Uterus (tissue), 4 donors: Measurements from ENCODE around the gene SNRPD1. TPM values are rescaled to one million over a fixed set of nuclear protein-coding genes. Genes with fewer than 3 reads are reported as not detected.
"Not testable (repeated sequence)": the region's sequence is repeated elsewhere in the genome, so short reads cannot be mapped to it uniquely, and the experiment has no call there.

ENCODE experiments used
- DNase-seq, 2 donors: peaks; one replicate each; pipeline ENCODE4 v3.0.0-alpha.2; 2019 to 2020
- H3K27ac ChIP-seq, 2 donors: fragments of 200-600 bp; sonication (generic); 1 replicate in 1 of 2; 2 replicates in 1 of 2; pipeline ENCODE4 v1.5.1; 2016 to 2018
- H3K27me3 ChIP-seq, 2 donors: fragments of 200-600 bp; sonication (generic); one replicate each; pipeline ENCODE4 v1.5.1; 2018 to 2019; ENCODE audit warnings: control low read depth in 1 of 2
- H3K36me3 ChIP-seq, 2 donors: fragments of 200-600 bp; sonication (generic); one replicate each; pipeline ENCODE4 v1.5.1; 2019; ENCODE audit warnings: control low read depth in 1 of 2
- H3K4me1 ChIP-seq, 2 donors: fragments of 200-600 bp; sonication (generic); one replicate each; pipeline ENCODE4 v1.5.1; 2018 to 2019; ENCODE audit warnings: control low read depth in 1 of 2
- H3K4me3 ChIP-seq, 2 donors: fragments of 200-600 bp; sonication (generic); 1 replicate in 1 of 2; 2 replicates in 1 of 2; pipeline ENCODE4 v1.5.1; 2018 to 2019; ENCODE audit warnings: mild to moderate bottlenecking in 1 of 2
- H3K9me3 ChIP-seq, 2 donors: fragments of 200-600 bp; sonication (generic); one replicate each; pipeline ENCODE4 v1.5.1; 2019; ENCODE audit warnings: control low read depth in 1 of 2
- CTCF ChIP-seq, 4 experiments: fragments of 200-600 bp in 2 of 4; fragments of 450-650 bp in 2 of 4; sonication (generic) in 2 of 4; IDR thresholded peaks; one replicate each; pipeline ENCODE4 v1.5.1; 2016 to 2019; ENCODE audit warnings: antibody characterized with exemption in 4 of 4, mild to moderate bottlenecking in 2 of 4, moderate library complexity in 1 of 4
- POLR2A ChIP-seq, 2 donors: fragments of 450-650 bp; IDR thresholded peaks; one replicate each; pipeline ENCODE4 v1.6.1; 2016; ENCODE audit warnings: antibody characterized with exemption in 2 of 2, mild to moderate bottlenecking in 1 of 2, moderate library complexity in 1 of 2
- intact Hi-C: fragments of 100-400 bp; cut with DNase I; formaldehyde crosslinking; loops from one replicate; pipeline ENCODE4 v1.15.1; 2023; ENCODE audit warnings: low total_unique reads
- total RNA-seq, 4 donors: library from RNA; depleted of rRNA in 3 of 4; stranded (reverse); fragments of >200 nt in 3 of 4; gene quantifications; one replicate each; pipeline versions ENCODE4 v1.1.0 to v1.2.4, GENCODE V29; 2014 to 2023
- donor health status: DM: yes; HTN: yes; CAD: no.

SNRPD1 gene
- total RNA-seq, 4 donors from 2014 or later = 6.1 to 35.8 (median 19.5) TPM

DNA sequence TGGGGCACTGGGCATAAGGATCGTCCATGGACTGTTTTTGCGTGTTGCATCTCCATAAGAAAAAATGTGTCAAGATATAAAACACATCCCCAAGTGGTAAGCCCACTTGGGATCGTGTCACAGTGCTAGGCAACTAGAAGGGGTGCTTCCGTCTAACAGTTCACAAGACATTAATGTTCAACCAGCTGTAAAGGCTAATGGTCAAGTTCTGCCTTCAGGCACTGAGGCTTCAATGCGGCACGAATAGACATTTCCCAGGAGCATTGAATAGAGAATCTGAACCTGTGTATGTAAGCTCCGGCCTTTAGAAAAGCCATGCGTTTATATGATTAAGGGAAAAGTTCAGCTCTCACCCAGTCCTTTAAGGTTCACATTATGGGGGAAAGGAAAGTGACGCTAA is 50.5 kb downstream of the SNRPD1 start:
- Histone ChIP-seq H3K4me3 (no peak overlapping the region), H3K36me3 (no peaks in the 10 kb centered on the region), H3K27ac (no peak overlapping the region), H3K4me1 (no peaks in the 10 kb centered on the region), H3K27me3 (no peaks in the 10 kb centered on the region), H3K9me3 (no peaks in the 10 kb centered on the region)
- no peak for DNase-seq
- no peak for TF ChIP-seq CTCF (IDR thresholded peaks at IDR 0.05)
- TF ChIP-seq POLR2A (IDR thresholded peaks at IDR 0.05) = no peak
- intact Hi-C loops = no loop called here

DNA sequence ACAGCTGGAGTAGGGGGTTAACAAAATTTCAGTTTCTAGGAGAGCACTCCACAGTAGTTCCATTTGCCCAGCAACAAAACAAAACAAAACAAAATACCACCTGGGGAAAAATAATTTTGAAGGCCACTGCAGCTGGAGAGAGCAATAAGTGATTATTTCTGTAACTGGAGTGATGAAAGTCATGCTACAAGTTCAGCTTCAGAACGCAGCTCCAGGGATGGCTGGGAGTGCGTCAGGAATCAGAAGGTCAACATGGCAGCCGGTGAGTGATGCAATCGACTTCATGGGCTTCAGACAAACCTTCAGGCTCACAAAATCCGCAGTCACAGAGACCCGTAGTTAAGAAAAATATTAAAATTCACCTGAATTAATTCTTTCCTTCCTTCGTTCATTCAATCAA is 51.5 kb downstream of the SNRPD1 start:
- no peak for DNase-seq
- Histone ChIP-seq H3K27me3 (no peaks in the 10 kb centered on the region), H3K36me3 (no peaks in the 10 kb centered on the region), H3K4me1 (no peaks in the 10 kb centered on the region), H3K9me3 (no peaks in the 10 kb centered on the region), H3K27ac (no peak overlapping the region), H3K4me3 (no peak overlapping the region)
- intact Hi-C loops = no loop called here
- TF ChIP-seq POLR2A (IDR thresholded peaks at IDR 0.05) = no peak
- TF ChIP-seq CTCF (IDR thresholded peaks at IDR 0.05) = no peak

- no peak overlapping the region for H3K4me3 ChIP-seq
- no peaks in the 10 kb centered on the region for H3K27me3 ChIP-seq
- no peaks in the 10 kb centered on the region for H3K36me3 ChIP-seq
- intact Hi-C loops = no loop called here
- no peak overlapping the region for H3K27ac ChIP-seq
- H3K4me1 ChIP-seq = no peaks in the 10 kb centered on the region
- DNase-seq = no peak
- no peaks in the 10 kb centered on the region for H3K9me3 ChIP-seq
- TF ChIP-seq CTCF (IDR thresholded peaks at IDR 0.05) = no peak
- TF ChIP-seq POLR2A (IDR thresholded peaks at IDR 0.05) = no peak
Observed at GRCh38 chr18:21664069-21664468, 52.0 kb downstream of the SNRPD1 start.

- H3K4me1 ChIP-seq = no peaks in the 10 kb centered on the region
- H3K27ac ChIP-seq = no peak overlapping the region
- no peaks in the 10 kb centered on the region for H3K36me3 ChIP-seq
- DNase-seq = no peak
- intact Hi-C loops = no loop called here
- TF ChIP-seq CTCF (IDR thresholded peaks at IDR 0.05) (no peak), POLR2A (IDR thresholded peaks at IDR 0.05) (no peak)
- no peaks in the 10 kb centered on the region for H3K27me3 ChIP-seq
- H3K4me3 ChIP-seq = no peak overlapping the region
- H3K9me3 ChIP-seq = no peaks in the 10 kb centered on the region
Observed at GRCh38 chr18:21669736-21670285, 57.7 kb downstream of the SNRPD1 start.

DNA sequence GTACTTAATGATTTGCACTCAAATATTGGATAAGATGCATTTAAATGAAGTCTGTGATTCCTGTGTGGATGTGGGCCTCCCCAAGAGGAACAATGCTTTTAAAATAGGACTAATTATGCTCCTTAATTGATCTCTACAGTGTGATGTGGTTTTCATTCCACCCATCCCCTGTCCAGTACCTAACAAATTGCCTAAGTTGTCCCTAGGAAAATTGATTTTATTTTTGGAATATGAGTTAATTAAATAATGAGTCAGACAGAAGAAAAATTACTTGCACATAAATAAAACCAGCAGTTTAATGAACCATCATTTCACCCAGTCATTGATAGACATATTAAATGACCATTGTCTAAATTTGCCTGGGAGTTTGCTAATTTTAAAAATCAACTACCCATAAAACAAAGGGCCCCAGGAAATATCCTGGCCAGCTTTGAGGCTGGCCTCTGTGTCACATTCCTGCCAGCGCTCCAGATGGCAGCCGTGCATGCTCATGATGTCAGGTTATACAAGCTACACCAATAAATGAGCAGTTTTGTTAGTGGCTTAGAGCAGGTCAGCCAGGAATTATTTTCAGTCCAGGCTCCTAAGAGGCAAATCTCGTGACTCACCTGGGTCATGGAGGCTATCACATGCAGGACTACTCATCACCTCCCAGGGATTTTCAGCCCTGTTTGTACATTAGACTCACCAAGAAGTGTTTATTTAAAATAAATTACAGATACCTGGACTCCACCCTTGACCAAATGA is 60.6 kb downstream of the SNRPD1 start:
- Histone ChIP-seq H3K27ac (no peak overlapping the region), H3K36me3 (no peaks in the 10 kb centered on the region), H3K4me1 (no peaks in the 10 kb centered on the region), H3K9me3 (no peaks in the 10 kb centered on the region), H3K27me3 (no peaks in the 10 kb centered on the region), H3K4me3 (no peak overlapping the region)
- no peak for TF ChIP-seq POLR2A (IDR thresholded peaks at IDR 0.05)
- no peak for TF ChIP-seq CTCF (IDR thresholded peaks at IDR 0.05)
- no peak for DNase-seq
- intact Hi-C loops = no loop called here

DNA sequence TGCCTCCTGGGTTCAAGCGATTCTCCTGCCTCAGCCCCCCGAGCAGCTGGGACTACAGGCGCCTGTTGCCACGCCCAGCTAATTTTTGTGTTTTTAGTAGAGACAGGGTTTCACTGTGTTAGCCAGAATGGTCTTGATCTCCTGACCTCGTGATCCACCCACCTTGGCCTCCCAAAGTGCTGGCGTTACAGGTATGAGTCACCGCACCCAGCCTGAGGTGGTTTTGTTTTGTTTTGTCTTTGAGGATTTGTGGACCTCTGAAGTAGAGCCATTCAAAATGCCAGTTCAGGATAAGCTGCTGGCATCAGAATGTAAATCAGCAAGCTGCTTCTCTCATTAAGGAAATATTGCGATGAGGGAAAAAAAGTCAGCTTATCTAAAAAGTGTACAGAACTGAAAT is 63.2 kb downstream of the SNRPD1 start:
- H3K27ac ChIP-seq, H3K4me1 ChIP-seq, intact Hi-C loops, H3K27me3 ChIP-seq, DNase-seq, H3K4me3 ChIP-seq, H3K9me3 ChIP-seq, H3K36me3 ChIP-seq: not testable (repeated sequence)
